GM19455 (cell line): ENCODE measurements around the gene KLHL15.

Experiments
- ATAC-seq: cut with Tn5 transposase; IDR thresholded peaks from one replicate; pipeline ENCODE4 v1.9.1; 2021; ENCODE audit not compliant: unreplicated experiment

Gene KLHL15

GRCh38 chrX:23953908-23954269 lies 73.1 kb downstream of the KLHL15 start:
- no peak for ATAC-seq

GRCh38 chrX:23952984-23953907 lies 73.7 kb downstream of the KLHL15 start:
- ATAC-seq, result peak; percentile 89

GRCh38 chrX:23952391-23952790 lies 74.6 kb downstream of the KLHL15 start:
- ATAC-seq, result no peak

DNA sequence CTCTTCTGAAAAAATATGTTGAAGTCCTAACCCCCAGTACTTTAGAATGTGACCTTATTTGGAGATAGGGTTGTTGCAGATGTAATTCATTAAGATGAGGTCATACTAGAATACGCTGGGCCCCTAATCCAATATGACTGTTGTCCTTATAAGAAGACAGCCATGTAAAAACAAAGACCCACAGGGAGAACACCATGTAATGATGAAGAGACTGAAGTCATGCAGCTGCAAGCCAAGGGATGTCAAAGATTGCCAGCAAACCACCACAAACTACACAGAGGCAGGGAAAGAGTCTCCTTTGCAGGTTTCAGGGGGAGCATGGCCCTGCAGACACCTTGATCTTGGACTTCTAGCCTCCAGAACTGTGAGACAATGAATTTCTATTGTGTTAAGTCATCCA lies 81.8 kb downstream of the KLHL15 start:
- no peak for ATAC-seq

DNA sequence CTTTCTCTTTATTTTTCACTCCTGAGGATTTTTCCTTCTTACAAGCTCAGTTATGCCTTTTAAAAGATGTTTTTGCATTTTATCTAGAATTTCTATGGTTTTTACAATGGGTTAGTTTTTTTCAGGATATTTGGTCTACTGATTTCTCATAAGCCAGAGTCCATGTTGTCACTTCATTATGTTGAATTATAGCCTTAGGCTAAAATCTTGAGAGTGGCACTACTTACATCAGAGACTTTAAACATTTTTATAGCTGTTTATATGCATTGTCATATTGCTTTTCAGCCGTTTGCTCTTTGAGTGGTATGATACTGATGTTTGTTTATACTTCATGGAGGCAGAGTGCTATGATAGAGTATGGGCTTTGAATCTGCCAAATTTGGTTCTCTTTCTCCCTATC lies 82.8 kb downstream of the KLHL15 start:
- no peak for ATAC-seq

GRCh38 chrX:23939203-23939602 lies 87.8 kb downstream of the KLHL15 start:
- no peak for ATAC-seq

DNA sequence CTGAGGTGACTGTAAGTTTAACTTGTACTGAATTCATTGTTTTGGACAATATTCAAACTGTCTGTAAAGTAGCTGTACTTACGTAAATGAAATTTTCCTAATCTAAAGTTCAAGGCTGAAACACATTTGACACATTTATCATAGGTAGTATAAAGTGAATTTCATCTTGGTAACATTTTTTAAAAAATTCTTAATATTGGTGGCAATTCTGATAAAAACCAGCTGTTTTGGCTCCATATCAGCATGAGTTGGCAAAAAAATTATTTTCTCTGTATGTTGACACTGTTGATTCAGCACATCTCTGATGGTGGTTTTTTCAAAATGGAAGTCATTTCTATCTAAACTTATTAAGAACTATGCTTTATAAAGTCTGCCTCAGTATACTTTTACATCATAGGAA lies 88.3 kb downstream of the KLHL15 start:
- ATAC-seq, result no peak

DNA sequence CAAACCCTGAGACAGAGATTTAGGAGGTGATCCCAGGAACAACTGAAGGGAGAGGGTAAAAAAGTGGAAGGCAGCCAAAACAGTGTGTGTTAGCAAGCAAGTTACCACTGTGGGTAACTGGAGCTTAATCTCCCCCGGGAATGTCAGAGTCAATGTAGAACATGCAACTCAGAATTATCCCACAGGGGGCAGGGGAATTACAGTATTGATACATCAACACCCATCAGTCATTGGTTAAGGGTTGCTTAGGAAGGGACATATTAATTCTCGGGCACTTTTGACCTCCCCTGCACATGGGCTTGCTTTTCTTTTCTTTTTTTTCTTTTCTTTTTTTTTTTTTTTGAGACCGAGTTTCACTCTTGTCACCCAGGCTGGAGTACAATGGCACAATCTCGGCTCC lies 89.9 kb downstream of the KLHL15 start:
- no peak for ATAC-seq

GRCh38 chrX:23936180-23936579 lies 90.8 kb downstream of the KLHL15 start:
- ATAC-seq, result no peak

DNA sequence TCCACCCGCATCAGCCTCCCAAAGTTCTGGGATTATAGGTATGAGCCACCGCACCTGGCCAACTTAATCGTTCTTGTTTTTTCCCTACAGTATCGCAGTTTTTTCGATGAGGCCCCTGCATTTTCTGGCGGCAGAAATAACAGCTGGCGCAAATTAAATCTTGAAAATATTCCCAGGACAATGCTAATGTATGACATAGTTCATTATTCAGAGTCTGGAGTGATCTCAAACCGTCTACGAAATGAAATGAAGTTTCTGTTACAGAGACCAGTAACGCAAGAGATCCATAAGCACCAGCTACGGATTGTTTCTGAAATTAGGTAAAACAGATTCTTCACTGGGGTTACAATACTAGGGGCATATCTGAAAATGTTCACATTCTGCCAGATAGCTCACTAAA lies 91.9 kb downstream of the KLHL15 start:
- ATAC-seq, result no peak
